GM12878 (cell line): ENCODE data around the gene ZNF780B. TPM values are rescaled to one million over a fixed set of nuclear protein-coding genes. Genes with fewer than 3 reads are reported as not detected.

Source experiments
- HSF1 ChIP-seq: fragments of 150-350 bp; IDR thresholded peaks from 2 replicates; pipeline ENCODE4 v1.6.1; 2014; ENCODE audit warnings: mild to moderate bottlenecking, low read depth, low read length
- IKZF2 ChIP-seq, 2 experiments: fragments of 450-650 bp; IDR thresholded peaks; 2 replicates each; pipeline ENCODE4 v1.6.1; 2017; ENCODE audit warnings: mild to moderate bottlenecking in 2 of 2, moderate library complexity in 2 of 2
- LARP7 ChIP-seq: fragments of 450-650 bp; IDR thresholded peaks from 2 replicates; pipeline ENCODE4 v1.6.1; 2017; ENCODE audit warnings: mild to moderate bottlenecking
- MAX ChIP-seq: IDR thresholded peaks from 2 replicates; pipeline ENCODE4 v1.6.1; 2012; ENCODE audit warnings: low read depth, low read length, improper control_type of control experiment
- RAD21 ChIP-seq: IDR thresholded peaks from 2 replicates; pipeline ENCODE4 v1.6.1; 2011; ENCODE audit warnings: mild to moderate bottlenecking, low read depth, low read length, moderate library complexity; ENCODE audit not compliant: insufficient read depth
- SMAD1 ChIP-seq: fragments of 450-650 bp; IDR thresholded peaks from 2 replicates; pipeline ENCODE4 v1.6.1; 2018; ENCODE audit warnings: mild to moderate bottlenecking, low read depth; ENCODE audit not compliant: partially characterized antibody
- SREBF1 ChIP-seq: IDR thresholded peaks from 2 replicates; pipeline ENCODE4 v1.6.1; 2012; ENCODE audit warnings: mild to moderate bottlenecking, low read length
- ZNF384 ChIP-seq: IDR thresholded peaks from 2 replicates; pipeline ENCODE4 v1.6.1; 2012; ENCODE audit warnings: low read depth, mild to moderate bottlenecking, low read length, improper control_type of control experiment, borderline replicate concordance
- polyA plus RNA-seq, 11 experiments: library from polyadenylated mRNA; depleted of rRNA in 4 of 11; unstranded in 6 of 11; stranded (reverse) in 5 of 11; fragments of >200 nt; fragmentation: Nextera tagmentation in 4 of 11; fragmentation: Illumina TruSeq in 1 of 11; extraction: Ambion mirVana in 4 of 11; extraction: Trizol in 1 of 11; gene quantifications; 1 replicate in 1 of 11; 2 replicates in 10 of 11; pipeline versions ENCODE4 v1.2.1 to v1.2.3, GENCODE V29; 2011 to 2016; ENCODE audit warnings: inconsistent platforms in 2 of 11, missing spikeins in 2 of 11, low read depth in 1 of 11
- total RNA-seq, 4 experiments: library from RNA; depleted of rRNA in 3 of 4; stranded (reverse); fragments of >200 nt in 3 of 4; fragmentation: Illumina TruSeq in 1 of 4; extraction: Trizol in 1 of 4; gene quantifications; 2 replicates each; pipeline versions ENCODE4 v1.2.1 to v1.2.3, GENCODE V29; 2013 to 2021
- TF ChIP-seq, protein P1 (sequence below): fragments of 150-350 bp; IDR thresholded peaks from 2 replicates; pipeline ENCODE4 v1.6.1; 2016; ENCODE audit warnings: low read depth, low read length
- TF ChIP-seq, protein P2 (sequence below): fragments of 450-650 bp; IDR thresholded peaks from 2 replicates; pipeline ENCODE4 v1.6.1; 2017; ENCODE audit warnings: antibody characterized with exemption, mild to moderate bottlenecking, moderate library complexity
- TF ChIP-seq, protein P3 (sequence below): fragments of 450-650 bp; IDR thresholded peaks from 2 replicates; pipeline ENCODE4 v1.6.1; 2017; ENCODE audit warnings: borderline replicate concordance

ZNF780B gene
- total and polyA plus RNA-seq, 10 of the 15 experiments (the other 5 are each of a cell fraction or from before 2014, with no cell fraction given): 7.3 to 24.0 (median 12.3) TPM

DNA sequence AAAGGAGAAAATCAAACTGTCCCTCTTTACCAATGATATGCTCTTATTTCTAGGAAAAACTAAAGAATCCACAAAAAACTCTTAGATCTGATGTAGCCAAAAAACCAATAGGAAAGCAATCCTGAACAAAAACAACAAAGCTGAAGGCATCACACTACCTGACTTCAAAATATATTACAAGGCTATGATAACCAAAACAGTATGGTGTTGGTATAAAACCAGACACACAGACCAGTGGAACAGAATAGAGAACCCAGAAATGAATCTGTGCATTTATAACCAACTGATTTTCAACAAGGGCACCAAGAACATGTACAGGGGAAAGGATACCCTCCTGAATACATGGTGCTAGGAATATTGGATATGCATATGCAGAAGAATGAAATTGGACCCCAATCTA lies 68.9 kb downstream of the ZNF780B start (continued):
- TF ChIP-seq, protein P1, sequence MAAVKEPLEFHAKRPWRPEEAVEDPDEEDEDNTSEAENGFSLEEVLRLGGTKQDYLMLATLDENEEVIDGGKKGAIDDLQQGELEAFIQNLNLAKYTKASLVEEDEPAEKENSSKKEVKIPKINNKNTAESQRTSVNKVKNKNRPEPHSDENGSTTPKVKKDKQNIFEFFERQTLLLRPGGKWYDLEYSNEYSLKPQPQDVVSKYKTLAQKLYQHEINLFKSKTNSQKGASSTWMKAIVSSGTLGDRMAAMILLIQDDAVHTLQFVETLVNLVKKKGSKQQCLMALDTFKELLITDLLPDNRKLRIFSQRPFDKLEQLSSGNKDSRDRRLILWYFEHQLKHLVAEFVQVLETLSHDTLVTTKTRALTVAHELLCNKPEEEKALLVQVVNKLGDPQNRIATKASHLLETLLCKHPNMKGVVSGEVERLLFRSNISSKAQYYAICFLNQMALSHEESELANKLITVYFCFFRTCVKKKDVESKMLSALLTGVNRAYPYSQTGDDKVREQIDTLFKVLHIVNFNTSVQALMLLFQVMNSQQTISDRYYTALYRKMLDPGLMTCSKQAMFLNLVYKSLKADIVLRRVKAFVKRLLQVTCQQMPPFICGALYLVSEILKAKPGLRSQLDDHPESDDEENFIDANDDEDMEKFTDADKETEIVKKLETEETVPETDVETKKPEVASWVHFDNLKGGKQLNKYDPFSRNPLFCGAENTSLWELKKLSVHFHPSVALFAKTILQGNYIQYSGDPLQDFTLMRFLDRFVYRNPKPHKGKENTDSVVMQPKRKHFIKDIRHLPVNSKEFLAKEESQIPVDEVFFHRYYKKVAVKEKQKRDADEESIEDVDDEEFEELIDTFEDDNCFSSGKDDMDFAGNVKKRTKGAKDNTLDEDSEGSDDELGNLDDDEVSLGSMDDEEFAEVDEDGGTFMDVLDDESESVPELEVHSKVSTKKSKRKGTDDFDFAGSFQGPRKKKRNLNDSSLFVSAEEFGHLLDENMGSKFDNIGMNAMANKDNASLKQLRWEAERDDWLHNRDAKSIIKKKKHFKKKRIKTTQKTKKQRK: no peak
- TF ChIP-seq IKZF2 (IDR thresholded peaks at IDR 0.05) (no peak), MAX (no peak), SMAD1 (no peak), RAD21 (no peak), SREBF1 (no peak), LARP7 (no peak), ZNF384 (no peak), HSF1 (no peak)
- TF ChIP-seq, protein P2, sequence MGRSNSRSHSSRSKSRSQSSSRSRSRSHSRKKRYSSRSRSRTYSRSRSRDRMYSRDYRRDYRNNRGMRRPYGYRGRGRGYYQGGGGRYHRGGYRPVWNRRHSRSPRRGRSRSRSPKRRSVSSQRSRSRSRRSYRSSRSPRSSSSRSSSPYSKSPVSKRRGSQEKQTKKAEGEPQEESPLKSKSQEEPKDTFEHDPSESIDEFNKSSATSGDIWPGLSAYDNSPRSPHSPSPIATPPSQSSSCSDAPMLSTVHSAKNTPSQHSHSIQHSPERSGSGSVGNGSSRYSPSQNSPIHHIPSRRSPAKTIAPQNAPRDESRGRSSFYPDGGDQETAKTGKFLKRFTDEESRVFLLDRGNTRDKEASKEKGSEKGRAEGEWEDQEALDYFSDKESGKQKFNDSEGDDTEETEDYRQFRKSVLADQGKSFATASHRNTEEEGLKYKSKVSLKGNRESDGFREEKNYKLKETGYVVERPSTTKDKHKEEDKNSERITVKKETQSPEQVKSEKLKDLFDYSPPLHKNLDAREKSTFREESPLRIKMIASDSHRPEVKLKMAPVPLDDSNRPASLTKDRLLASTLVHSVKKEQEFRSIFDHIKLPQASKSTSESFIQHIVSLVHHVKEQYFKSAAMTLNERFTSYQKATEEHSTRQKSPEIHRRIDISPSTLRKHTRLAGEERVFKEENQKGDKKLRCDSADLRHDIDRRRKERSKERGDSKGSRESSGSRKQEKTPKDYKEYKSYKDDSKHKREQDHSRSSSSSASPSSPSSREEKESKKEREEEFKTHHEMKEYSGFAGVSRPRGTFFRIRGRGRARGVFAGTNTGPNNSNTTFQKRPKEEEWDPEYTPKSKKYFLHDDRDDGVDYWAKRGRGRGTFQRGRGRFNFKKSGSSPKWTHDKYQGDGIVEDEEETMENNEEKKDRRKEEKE: no peak
- TF ChIP-seq, protein P3, sequence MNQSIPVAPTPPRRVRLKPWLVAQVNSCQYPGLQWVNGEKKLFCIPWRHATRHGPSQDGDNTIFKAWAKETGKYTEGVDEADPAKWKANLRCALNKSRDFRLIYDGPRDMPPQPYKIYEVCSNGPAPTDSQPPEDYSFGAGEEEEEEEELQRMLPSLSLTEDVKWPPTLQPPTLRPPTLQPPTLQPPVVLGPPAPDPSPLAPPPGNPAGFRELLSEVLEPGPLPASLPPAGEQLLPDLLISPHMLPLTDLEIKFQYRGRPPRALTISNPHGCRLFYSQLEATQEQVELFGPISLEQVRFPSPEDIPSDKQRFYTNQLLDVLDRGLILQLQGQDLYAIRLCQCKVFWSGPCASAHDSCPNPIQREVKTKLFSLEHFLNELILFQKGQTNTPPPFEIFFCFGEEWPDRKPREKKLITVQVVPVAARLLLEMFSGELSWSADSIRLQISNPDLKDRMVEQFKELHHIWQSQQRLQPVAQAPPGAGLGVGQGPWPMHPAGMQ: no peak
- TF ChIP-seq, all 136 proteins: peak for 0
